Endothelial cell of umbilical vein (primary cell): ENCODE measurements around the gene HOXB5. TPM values are rescaled to one million over a fixed set of nuclear protein-coding genes. Genes with fewer than 3 reads are reported as not detected.

Experiments used
- BruUV-seq: library from RNA; stranded (reverse); fragments of 400-500 nt; replicated peaks from 2 replicates; lab custom pipeline; 2021; lab: Mats Ljungman, UMichigan
- CTCF ChIA-PET: fragments of 300-600, 350-600 bp; sonication (Branson Sonifier 250); formaldehyde crosslinking; loops from one replicate; lab custom pipeline; 2021; ENCODE audit warnings: antibody characterized with exemption, inconsistent platforms; lab: Charles Lee
- POLR2A ChIA-PET: fragments of 300-600, 350-600 bp; sonication (Branson Sonifier 250); formaldehyde crosslinking; loops from one replicate; lab custom pipeline; 2021; ENCODE audit warnings: antibody characterized with exemption, inconsistent platforms; lab: Charles Lee
- DNase-seq: peaks from one replicate; pipeline ENCODE4 v3.0.0-alpha.2; 2011; ENCODE audit warnings: low read depth, low spot score
- FAIRE-seq: peaks from 2 replicates; lab custom pipeline; 2011; peaks lifted over from hg19 to GRCh38; lab: Jason Lieb, UNC
- H2AFZ ChIP-seq: 2 replicates; pipeline ENCODE4 v1.6.0; 2012; ENCODE audit warnings: low read depth, low read length, control low read depth, inconsistent platforms
- H3K27ac ChIP-seq: 2 replicates; pipeline ENCODE4 v1.5.1; 2011; ENCODE audit warnings: low read depth, mild to moderate bottlenecking, control low read depth, low read length, moderate library complexity; ENCODE audit not compliant: insufficient read depth
- H3K27me3 ChIP-seq, 2 experiments: 2 replicates each; pipeline versions ENCODE4 v1.6.0 to v1.6.1; 2011; ENCODE audit warnings: low read length in 2 of 2, mixed read lengths in 1 of 2; ENCODE audit not compliant: control insufficient read depth in 2 of 2, insufficient read depth in 2 of 2
- H3K36me3 ChIP-seq, 2 experiments: 2 replicates in 1 of 2; 3 replicates in 1 of 2; pipeline ENCODE4 v1.5.1; 2011; ENCODE audit warnings: low read length in 2 of 2, mild to moderate bottlenecking in 1 of 2, moderate library complexity in 1 of 2; ENCODE audit not compliant: control insufficient read depth in 2 of 2, insufficient read depth in 2 of 2; ENCODE audit errors: extremely low read depth in 1 of 2
- H3K4me1 ChIP-seq: 3 replicates; pipeline ENCODE4 v1.5.1; 2011; ENCODE audit warnings: mild to moderate bottlenecking, low read length; ENCODE audit not compliant: control insufficient read depth, insufficient read depth; ENCODE audit errors: extremely low read depth
- H3K4me2 ChIP-seq: 2 replicates; pipeline ENCODE4 v1.6.1; 2011; ENCODE audit warnings: low read length, control low read depth, mixed read lengths; ENCODE audit not compliant: insufficient read depth
- H3K4me3 ChIP-seq, 3 experiments: fragments of 200-600 bp in 1 of 3; sonication (generic), shearing (Covaris generic) in 1 of 3; replicated peaks in 1 of 3; 2 replicates each; pipeline ENCODE4 v1.5.1; 2011 to 2016; ENCODE audit warnings: control low read depth in 3 of 3, low read length in 3 of 3, mild to moderate bottlenecking in 2 of 3, inconsistent platforms in 1 of 3, low read depth in 1 of 3, moderate library complexity in 1 of 3; ENCODE audit not compliant: insufficient read depth in 1 of 3
- H3K79me2 ChIP-seq: 2 replicates; pipeline ENCODE4 v1.6.0; 2012; ENCODE audit warnings: low read length, inconsistent platforms; ENCODE audit not compliant: control insufficient read depth, insufficient read depth
- H3K9ac ChIP-seq: replicated peaks from 2 replicates; pipeline ENCODE3; 2011; ENCODE audit warnings: low read length, control low read depth; ENCODE audit not compliant: insufficient read depth; ENCODE audit errors: extremely low read depth
- H3K9me1 ChIP-seq: replicated peaks from 3 replicates; pipeline ENCODE4 v1.6.0; 2011; ENCODE audit warnings: mild to moderate bottlenecking, low read length; ENCODE audit not compliant: control insufficient read depth, insufficient read depth; ENCODE audit errors: extremely low read depth
- H3K9me3 ChIP-seq: replicated peaks from 2 replicates; pipeline ENCODE4 v1.5.1; 2012; ENCODE audit warnings: low read length, inconsistent platforms; ENCODE audit not compliant: control insufficient read depth, insufficient read depth
- H4K20me1 ChIP-seq: replicated peaks from 2 replicates; pipeline ENCODE3; 2011; ENCODE audit warnings: mild to moderate bottlenecking, low read length; ENCODE audit not compliant: control insufficient read depth, insufficient read depth; ENCODE audit errors: extremely low read depth
- EZH2 ChIP-seq: IDR thresholded peaks from 2 replicates; pipeline ENCODE4 v1.6.1; 2012; ENCODE audit warnings: borderline replicate concordance, low read depth, mild to moderate bottlenecking, moderate library complexity, low read length, inconsistent platforms; ENCODE audit not compliant: severe bottlenecking
- FOS ChIP-seq: IDR thresholded peaks from 2 replicates; pipeline ENCODE4 v1.6.1; 2011; ENCODE audit warnings: mild to moderate bottlenecking, low read length, moderate library complexity, borderline replicate concordance; ENCODE audit not compliant: insufficient read depth
- GATA2 ChIP-seq: IDR thresholded peaks from 2 replicates; pipeline ENCODE4 v1.7.0; 2011; ENCODE audit warnings: low read depth, mild to moderate bottlenecking, moderate library complexity, mixed read lengths, low read length; ENCODE audit not compliant: insufficient read length, insufficient read depth
- JUN ChIP-seq: IDR thresholded peaks from 2 replicates; pipeline ENCODE4 v1.6.1; 2011; ENCODE audit warnings: borderline replicate concordance, low read depth; ENCODE audit not compliant: insufficient read length, insufficient read depth
- MYC ChIP-seq: IDR thresholded peaks from one replicate; pipeline ENCODE4 v1.6.1; 2011; ENCODE audit warnings: mild to moderate bottlenecking, low read depth, low read length
- POLR2A ChIP-seq: IDR thresholded peaks from 2 replicates; pipeline ENCODE4 v1.6.1; 2012; ENCODE audit warnings: low read depth, mild to moderate bottlenecking, control low read depth, low read length
- POLR2AphosphoS5 ChIP-seq: IDR thresholded peaks from 2 replicates; pipeline ENCODE4 v1.6.1; 2012; ENCODE audit warnings: low read depth, mild to moderate bottlenecking, control low read depth, low read length, moderate library complexity; ENCODE audit not compliant: insufficient read depth
- dilution Hi-C: fragments of 300-500 bp; cut with MboI; formaldehyde crosslinking; loops from one replicate; pipeline ENCODE4 v1.15.0; 2019; ENCODE audit warnings: low sequenced_read_pairs; ENCODE audit not compliant: extremely low pct_ligation_motif_present
- intact Hi-C: fragments of 100-400 bp; cut with micrococcal nuclease; formaldehyde crosslinking; loops from one replicate; pipeline ENCODE4 v1.10.0; 2022
- polyA plus RNA-seq, 4 experiments: library from polyadenylated mRNA; depleted of rRNA in 3 of 4; stranded (reverse) in 3 of 4; unstranded in 1 of 4; fragments of >200 nt; gene quantifications; 2 replicates each; pipeline versions ENCODE4 v1.2.1 to v1.2.3, GENCODE V29; 2011 to 2012; ENCODE audit warnings: missing spikeins in 1 of 4
- total RNA-seq: library from RNA; stranded (reverse); gene quantifications from 2 replicates; pipeline ENCODE4 v1.2.3, GENCODE V29; 2021
- TF ChIP-seq, protein P1 (sequence below): IDR thresholded peaks from 2 replicates; pipeline ENCODE4 v1.6.1; 2011; ENCODE audit not compliant: insufficient read depth, insufficient read length
- TF ChIP-seq, protein P2 (sequence below), 2 donors: IDR thresholded peaks; 1 replicate in 1 of 2; 2 replicates in 1 of 2; pipeline ENCODE4 v1.5.1; 2011; ENCODE audit warnings: low read length in 2 of 2, mild to moderate bottlenecking in 2 of 2, moderate library complexity in 2 of 2, control low read depth in 1 of 2, inconsistent platforms in 1 of 2, low read depth in 1 of 2; ENCODE audit not compliant: insufficient read depth in 1 of 2; ENCODE audit errors: extremely low read depth in 1 of 2

Gene HOXB5
- total and polyA plus RNA-seq, 2 donors (not counting 3 experiments of a cell fraction or from before 2014, with no cell fraction given) = 2.0 to 8.5 TPM

DNA sequence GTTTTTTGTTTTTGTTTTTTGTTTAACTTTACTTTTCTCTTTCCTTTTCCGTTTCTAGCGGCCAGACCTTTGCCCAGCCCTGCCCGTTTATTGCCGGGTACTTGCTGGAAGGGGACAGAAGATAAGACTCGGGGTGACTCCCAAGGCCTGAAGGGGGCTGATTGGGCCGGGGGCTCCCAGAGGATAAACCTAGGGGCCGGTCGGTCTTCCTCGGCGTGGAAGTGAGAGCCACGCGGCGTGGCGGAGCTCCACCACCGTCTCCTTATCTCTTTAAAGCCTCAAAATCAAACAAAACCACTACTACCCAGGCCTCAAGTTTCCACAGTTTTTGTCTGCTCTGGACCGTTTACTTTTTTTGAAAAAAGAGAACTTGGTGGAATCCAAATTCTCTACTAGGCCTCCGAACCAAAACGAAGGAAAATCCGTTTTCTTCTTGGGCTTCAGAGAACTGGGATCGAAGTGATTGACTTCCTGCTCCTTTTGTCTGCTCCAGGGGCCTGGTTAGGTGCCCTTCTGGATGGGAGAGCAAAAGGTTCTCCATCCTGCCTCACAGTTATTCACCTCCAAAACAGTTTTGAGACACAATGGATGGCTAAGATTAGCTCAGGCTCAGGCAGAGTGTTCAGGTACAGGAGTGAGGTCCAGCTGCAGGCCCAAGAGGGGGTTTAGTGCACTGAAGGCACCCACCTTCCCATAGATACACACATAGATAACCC, 41.1 kb upstream of the HOXB5 start:
- intact Hi-C loops = no loop called here
- CTCF ChIA-PET = interaction anchor here (1.5 to 4.2 kb wide), 2 partner anchors 9 to 11 kb away, joined by 7 to 73 read pairs; partner anchors contain the start of gene HOXB9

DNA sequence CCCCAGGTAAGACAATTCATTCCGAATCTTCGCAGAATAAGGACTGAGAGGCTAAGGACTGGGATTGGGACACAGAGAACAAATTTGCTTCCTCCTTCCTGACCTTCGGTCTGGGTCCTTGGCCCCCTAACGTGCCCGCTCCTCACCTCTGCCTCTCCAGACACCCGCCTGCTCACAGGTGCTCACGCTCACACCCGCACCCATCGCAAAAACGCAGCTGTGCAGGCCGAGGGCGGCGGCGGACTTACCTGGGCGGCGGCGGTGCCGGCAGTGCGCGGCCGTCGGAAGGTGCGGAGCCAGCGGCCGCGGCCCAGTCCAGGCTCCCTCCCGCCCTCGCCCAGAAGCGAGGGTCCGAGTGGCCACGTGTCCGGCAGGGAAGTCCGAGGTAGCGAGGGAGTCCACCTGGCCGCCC, 39.7 kb upstream of the HOXB5 start:
- no peak overlapping the region for H3K27ac ChIP-seq
- H3K9me1 ChIP-seq = no peaks in the 10 kb centered on the region
- no peaks in the 10 kb centered on the region for H3K4me1 ChIP-seq
- H3K9me3 ChIP-seq = no peaks in the 10 kb centered on the region
- ChIA-PET POLR2A (no interaction called here), CTCF (interaction anchor here (1.9 kb wide), 1 partner anchor 8 kb away, joined by 6 read pairs; no protein-coding TSS in a partner anchor)
- no peaks in the 10 kb centered on the region for H3K36me3 ChIP-seq
- DNase-seq (no peak), FAIRE-seq (no peak)
- dilution Hi-C loops = no loop called here
- no peaks in the 10 kb centered on the region for H4K20me1 ChIP-seq
- H3K27me3 ChIP-seq = peaks cover 69 to 87% of the 10 kb centered on the region in 2 experiments
- peak overlapping the region in 1 of 3 experiments; percentile 6 for H3K4me3 ChIP-seq
- H3K9ac ChIP-seq = no peak overlapping the region
- H3K79me2 ChIP-seq = no peaks in the 10 kb centered on the region
- TF ChIP-seq POLR2AphosphoS5 (no peak), MYC (no peak), POLR2A (no peak), FOS (no peak), JUN (no peak), EZH2 (no peak), GATA2 (no peak)
- TF ChIP-seq, protein P1, sequence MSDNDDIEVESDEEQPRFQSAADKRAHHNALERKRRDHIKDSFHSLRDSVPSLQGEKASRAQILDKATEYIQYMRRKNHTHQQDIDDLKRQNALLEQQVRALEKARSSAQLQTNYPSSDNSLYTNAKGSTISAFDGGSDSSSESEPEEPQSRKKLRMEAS = no peak
- TF ChIP-seq, protein P2, sequence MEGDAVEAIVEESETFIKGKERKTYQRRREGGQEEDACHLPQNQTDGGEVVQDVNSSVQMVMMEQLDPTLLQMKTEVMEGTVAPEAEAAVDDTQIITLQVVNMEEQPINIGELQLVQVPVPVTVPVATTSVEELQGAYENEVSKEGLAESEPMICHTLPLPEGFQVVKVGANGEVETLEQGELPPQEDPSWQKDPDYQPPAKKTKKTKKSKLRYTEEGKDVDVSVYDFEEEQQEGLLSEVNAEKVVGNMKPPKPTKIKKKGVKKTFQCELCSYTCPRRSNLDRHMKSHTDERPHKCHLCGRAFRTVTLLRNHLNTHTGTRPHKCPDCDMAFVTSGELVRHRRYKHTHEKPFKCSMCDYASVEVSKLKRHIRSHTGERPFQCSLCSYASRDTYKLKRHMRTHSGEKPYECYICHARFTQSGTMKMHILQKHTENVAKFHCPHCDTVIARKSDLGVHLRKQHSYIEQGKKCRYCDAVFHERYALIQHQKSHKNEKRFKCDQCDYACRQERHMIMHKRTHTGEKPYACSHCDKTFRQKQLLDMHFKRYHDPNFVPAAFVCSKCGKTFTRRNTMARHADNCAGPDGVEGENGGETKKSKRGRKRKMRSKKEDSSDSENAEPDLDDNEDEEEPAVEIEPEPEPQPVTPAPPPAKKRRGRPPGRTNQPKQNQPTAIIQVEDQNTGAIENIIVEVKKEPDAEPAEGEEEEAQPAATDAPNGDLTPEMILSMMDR (IDR thresholded peaks at IDR 0.05; ENCODE audit: extremely low read depth in 1 of 2, insufficient read depth in 1 of 2, low read depth in 1 of 2, low read length in 2 of 2) = no peak
- intact Hi-C loops = no loop called here
- BruUV-seq = no TSS peak
- peak overlapping the region; percentile 62 for H3K4me2 ChIP-seq
- no peak overlapping the region for H2AFZ ChIP-seq

More for the DNA sequence above, 41.1 kb upstream of the HOXB5 start:
- Histone ChIP-seq H3K4me1 (no peaks in the 10 kb centered on the region), H3K9me3 (no peaks in the 10 kb centered on the region), H3K4me2 (no peak overlapping the region), H3K9ac (no peak overlapping the region), H2AFZ (no peak overlapping the region), H3K9me1 (no peaks in the 10 kb centered on the region), H4K20me1 (no peaks in the 10 kb centered on the region), H3K36me3 (no peaks in the 10 kb centered on the region), H3K27ac (no peak overlapping the region), H3K4me3 (no peak overlapping the region), H3K79me2 (no peaks in the 10 kb centered on the region), H3K27me3 (peaks cover 66 to 85% of the 10 kb centered on the region in 2 experiments)
- TF ChIP-seq, protein P1 = no peak
- TF ChIP-seq FOS (no peak), POLR2AphosphoS5 (no peak), JUN (no peak)
- POLR2A ChIA-PET = no interaction called here
- no TSS peak for BruUV-seq
- dilution Hi-C loops = no loop called here
- FAIRE-seq (no peak), DNase-seq (no peak)
